Keratinocyte (primary cell): ENCODE measurements around the gene TOLLIP. TPM values are rescaled to one million over a fixed set of nuclear protein-coding genes. Genes with fewer than 3 reads are reported as not detected.
"Not testable (repeated sequence)": the region's sequence is repeated elsewhere in the genome, so short reads cannot be mapped to it uniquely, and the experiment has no call there.

Experiments used
- DNase-seq: peaks from one replicate; pipeline ENCODE4 v3.0.0-alpha.2; 2011; ENCODE audit warnings: low read depth, missing footprints, low spot score
- FAIRE-seq: peaks from 2 replicates; lab custom pipeline; 2011; peaks lifted over from hg19 to GRCh38; lab: Jason Lieb, UNC
- H2AFZ ChIP-seq: 2 replicates; pipeline ENCODE4 v1.6.0; 2012; ENCODE audit warnings: low read length, control low read depth, inconsistent platforms; ENCODE audit not compliant: control insufficient read depth
- H3K27ac ChIP-seq: 2 replicates; pipeline ENCODE4 v1.5.1; 2011; ENCODE audit warnings: low read length; ENCODE audit not compliant: control insufficient read depth, insufficient read depth
- H3K27me3 ChIP-seq: 3 replicates; pipeline ENCODE4 v1.6.0; 2011; ENCODE audit warnings: low read length; ENCODE audit not compliant: control insufficient read depth, insufficient read depth; ENCODE audit errors: extremely low read depth
- H3K36me3 ChIP-seq, 2 experiments: 2 replicates in 1 of 2; 3 replicates in 1 of 2; pipeline ENCODE4 v1.5.1; 2011; ENCODE audit warnings: low read length in 2 of 2, mild to moderate bottlenecking in 1 of 2; ENCODE audit not compliant: control insufficient read depth in 2 of 2, insufficient read depth in 2 of 2; ENCODE audit errors: extremely low read depth in 1 of 2
- H3K4me1 ChIP-seq: 3 replicates; pipeline ENCODE4 v1.5.1; 2011; ENCODE audit warnings: low read length; ENCODE audit not compliant: control insufficient read depth, insufficient read depth; ENCODE audit errors: extremely low read depth
- H3K4me2 ChIP-seq: 3 replicates; pipeline ENCODE4 v1.6.0; 2011; ENCODE audit warnings: low read depth, low read length; ENCODE audit not compliant: control insufficient read depth, insufficient read depth; ENCODE audit errors: extremely low read depth
- H3K4me3 ChIP-seq, 3 experiments: fragments of 200-600 bp in 1 of 3; sonication (generic) in 1 of 3; 2 replicates in 2 of 3; 3 replicates in 1 of 3; pipeline ENCODE4 v1.5.1; 2011 to 2016; ENCODE audit warnings: low read length in 3 of 3, mild to moderate bottlenecking in 3 of 3, control low read depth in 2 of 3, inconsistent platforms in 1 of 3, low read depth in 1 of 3, mixed read lengths in 1 of 3, mixed run types in 1 of 3, moderate library complexity in 1 of 3; ENCODE audit not compliant: control insufficient read depth in 2 of 3, insufficient read depth in 2 of 3; ENCODE audit errors: extremely low read depth in 1 of 3
- H3K79me2 ChIP-seq: 2 replicates; pipeline ENCODE4 v1.6.0; 2012; ENCODE audit warnings: low read length; ENCODE audit not compliant: control insufficient read depth, insufficient read depth
- H3K9ac ChIP-seq: 3 replicates; pipeline ENCODE4 v1.6.0; 2011; ENCODE audit warnings: low read length; ENCODE audit not compliant: control insufficient read depth, insufficient read depth; ENCODE audit errors: extremely low read depth
- H3K9me1 ChIP-seq: 3 replicates; pipeline ENCODE4 v1.6.0; 2011; ENCODE audit warnings: low read length; ENCODE audit not compliant: control insufficient read depth, insufficient read depth; ENCODE audit errors: extremely low read depth
- H3K9me3 ChIP-seq: 2 replicates; pipeline ENCODE4 v1.5.1; 2012; ENCODE audit warnings: low read depth, low read length; ENCODE audit not compliant: control insufficient read depth
- H4K20me1 ChIP-seq: 3 replicates; pipeline ENCODE4 v1.6.0; 2011; ENCODE audit warnings: low read length; ENCODE audit not compliant: control insufficient read depth, insufficient read depth; ENCODE audit errors: extremely low read depth
- EZH2 ChIP-seq: IDR thresholded peaks from one replicate; pipeline ENCODE4 v1.6.1; 2012; ENCODE audit warnings: inconsistent platforms, mild to moderate bottlenecking, low read length, moderate library complexity
- dilution Hi-C: fragments of 300-500 bp; cut with MboI; formaldehyde crosslinking; loops from one replicate; pipeline ENCODE4 v1.7.0; 2020; ENCODE audit warnings: low sequenced_read_pairs; ENCODE audit not compliant: extremely low pct_ligation_motif_present
- polyA minus RNA-seq, 3 experiments: library from RNA; depleted of rRNA, polyadenylated mRNA; stranded (reverse); fragments of >200 nt; gene quantifications; 1 replicate in 1 of 3; 2 replicates in 1 of 3; 3 replicates in 1 of 3; pipeline ENCODE4 v1.2.3, GENCODE V29; 2011
- polyA plus RNA-seq, 5 experiments: library from polyadenylated mRNA; depleted of rRNA in 3 of 5; stranded (reverse) in 3 of 5; stranded (forward) in 1 of 5; unstranded in 1 of 5; fragments of >200 nt; gene quantifications; 1 replicate in 1 of 5; 2 replicates in 3 of 5; 3 replicates in 1 of 5; pipeline versions ENCODE4 v1.2.1 to v1.2.3, GENCODE V29; 2011 to 2012; ENCODE audit warnings: missing spikeins in 2 of 5, low read depth in 1 of 5, low replicate concordance in 1 of 5
- TF ChIP-seq, protein P1 (sequence below), 3 experiments: IDR thresholded peaks in 1 of 3; conservative IDR thresholded peaks in 1 of 3; optimal IDR thresholded peaks in 1 of 3; 2 replicates in 2 of 3; 3 replicates in 1 of 3; pipeline versions ENCODE3 to v1.5.1; 2011; ENCODE audit warnings: low read length in 3 of 3, mild to moderate bottlenecking in 3 of 3, moderate library complexity in 2 of 3, control low read depth in 1 of 3, inconsistent platforms in 1 of 3; ENCODE audit not compliant: insufficient read depth in 2 of 3; ENCODE audit errors: extremely low read depth in 1 of 3

Gene TOLLIP
- polyA plus RNA-seq (40.2 to 89.3 TPM (median 73.8 TPM) in 3 replicates), polyA minus RNA-seq (69.0 to 167 TPM (median 81.6 TPM) in 3 replicates)
- 42.4 TPM for polyA plus RNA-seq (2011; ENCODE audit: low read depth)
- 59.4 and 104 TPM in 2 replicates for polyA plus RNA-seq (2011; cell fraction: cytosol; rRNA removed)
- 61.6 and 80.3 TPM in 2 replicates for polyA plus RNA-seq (2011; cell fraction: nucleus; rRNA removed)
- polyA plus RNA-seq (2012; ENCODE audit: low replicate concordance) = 67.5 and 77.7 TPM in 2 replicates
- polyA minus RNA-seq (2011; cell fraction: cytosol; rRNA and poly(A)+ RNA removed) = 104 TPM
- 34.6 and 41.6 TPM in 2 replicates for polyA minus RNA-seq (2011; cell fraction: nucleus; rRNA and poly(A)+ RNA removed)

GRCh38 chr11:1309498-1310317 is at the start of gene TOLLIP:
Gene TOLLIP, minus strand, starts transcription at chr11:1309632. Its CDS starts 134 bp downstream, at chr11:1309498.
- Histone ChIP-seq H4K20me1 (peaks cover 2% of the 10 kb centered on the region), H3K9ac (peak within 1 kb of the TSS; percentile 87), H3K9me3 (peaks cover 6% of the 10 kb centered on the region), H3K4me2 (peak within 1 kb of the TSS; percentile 99), H3K79me2 (peaks cover 41% of the 10 kb centered on the region), H3K36me3 (peaks cover 7 to 12% of the 10 kb centered on the region in 2 experiments), H3K4me3 (peak within 1 kb of the TSS; percentile 73 to 76 (median 74)), H3K27me3 (peaks cover 7% of the 10 kb centered on the region), H2AFZ (peak within 1 kb of the TSS; percentile 100), H3K27ac (peak within 1 kb of the TSS; percentile 80), H3K9me1 (peaks cover 4% of the 10 kb centered on the region), H3K4me1 (peaks cover 37% of the 10 kb centered on the region)
- dilution Hi-C loops = no loop called here
- TF ChIP-seq, protein P1, sequence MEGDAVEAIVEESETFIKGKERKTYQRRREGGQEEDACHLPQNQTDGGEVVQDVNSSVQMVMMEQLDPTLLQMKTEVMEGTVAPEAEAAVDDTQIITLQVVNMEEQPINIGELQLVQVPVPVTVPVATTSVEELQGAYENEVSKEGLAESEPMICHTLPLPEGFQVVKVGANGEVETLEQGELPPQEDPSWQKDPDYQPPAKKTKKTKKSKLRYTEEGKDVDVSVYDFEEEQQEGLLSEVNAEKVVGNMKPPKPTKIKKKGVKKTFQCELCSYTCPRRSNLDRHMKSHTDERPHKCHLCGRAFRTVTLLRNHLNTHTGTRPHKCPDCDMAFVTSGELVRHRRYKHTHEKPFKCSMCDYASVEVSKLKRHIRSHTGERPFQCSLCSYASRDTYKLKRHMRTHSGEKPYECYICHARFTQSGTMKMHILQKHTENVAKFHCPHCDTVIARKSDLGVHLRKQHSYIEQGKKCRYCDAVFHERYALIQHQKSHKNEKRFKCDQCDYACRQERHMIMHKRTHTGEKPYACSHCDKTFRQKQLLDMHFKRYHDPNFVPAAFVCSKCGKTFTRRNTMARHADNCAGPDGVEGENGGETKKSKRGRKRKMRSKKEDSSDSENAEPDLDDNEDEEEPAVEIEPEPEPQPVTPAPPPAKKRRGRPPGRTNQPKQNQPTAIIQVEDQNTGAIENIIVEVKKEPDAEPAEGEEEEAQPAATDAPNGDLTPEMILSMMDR (optimal IDR thresholded peaks at IDR 0.05 in 1 of 3, IDR thresholded peaks at IDR 0.05 in 1 of 3, conservative IDR thresholded peaks at IDR 0.05 in 1 of 3; ENCODE audit: extremely low read depth in 1 of 3, insufficient read depth in 2 of 3, low read length in 3 of 3) = peak in 2 of 3 experiments; percentile 31 to 37
- no peak for TF ChIP-seq EZH2
- FAIRE-seq (no peak), DNase-seq (peak; percentile 50)

- H4K20me1 ChIP-seq, H3K4me1 ChIP-seq, H3K4me3 ChIP-seq, FAIRE-seq, H3K9me3 ChIP-seq, DNase-seq, H3K9ac ChIP-seq, H3K4me2 ChIP-seq, H2AFZ ChIP-seq, H3K79me2 ChIP-seq, dilution Hi-C loops, H3K27ac ChIP-seq, H3K27me3 ChIP-seq, H3K9me1 ChIP-seq, H3K36me3 ChIP-seq: not testable (repeated sequence)
Observed at GRCh38 chr11:1358931-1359330, 49.5 kb upstream of the TOLLIP start.
